Tibial nerve (tissue), 4 donors: ENCODE data around the gene KIAA0319L.

Experiments used
- EP300 ChIP-seq, 2 donors: sonication (generic); formaldehyde crosslinking; IDR thresholded peaks; one replicate each; pipeline ENCODE4 v1.6.1; 2017; ENCODE audit warnings: antibody characterized with exemption in 2 of 2, mild to moderate bottlenecking in 1 of 2
- TF ChIP-seq, protein P1 (sequence below), 5 experiments: fragments of 200-600 bp in 3 of 5; fragments of 450-650 bp in 2 of 5; sonication (generic) in 3 of 5; IDR thresholded peaks; one replicate each; pipeline ENCODE4 v1.5.1; 2016 to 2019; ENCODE audit warnings: antibody characterized with exemption in 5 of 5, mild to moderate bottlenecking in 3 of 5, moderate library complexity in 2 of 5

DNA sequence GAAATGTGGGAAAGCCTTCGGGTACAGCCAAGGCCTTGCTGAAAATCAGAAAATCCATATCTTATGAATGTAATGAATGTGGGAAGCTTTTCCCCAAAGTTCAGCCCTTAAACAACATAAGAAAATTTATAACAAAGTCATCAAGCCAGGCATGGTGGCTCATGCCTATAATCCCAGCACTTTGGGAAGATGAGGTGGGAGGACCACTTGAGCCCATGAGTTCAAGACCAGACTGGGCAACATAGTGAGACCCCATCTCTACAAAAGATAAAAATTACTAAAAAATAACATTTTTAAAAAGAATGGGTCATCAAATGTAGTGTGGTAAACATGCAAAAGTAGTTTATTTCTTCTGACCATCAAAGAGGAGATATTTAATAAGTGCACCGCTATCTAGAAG is 45.9 kb downstream of the KIAA0319L start:
- TF ChIP-seq, protein P1, sequence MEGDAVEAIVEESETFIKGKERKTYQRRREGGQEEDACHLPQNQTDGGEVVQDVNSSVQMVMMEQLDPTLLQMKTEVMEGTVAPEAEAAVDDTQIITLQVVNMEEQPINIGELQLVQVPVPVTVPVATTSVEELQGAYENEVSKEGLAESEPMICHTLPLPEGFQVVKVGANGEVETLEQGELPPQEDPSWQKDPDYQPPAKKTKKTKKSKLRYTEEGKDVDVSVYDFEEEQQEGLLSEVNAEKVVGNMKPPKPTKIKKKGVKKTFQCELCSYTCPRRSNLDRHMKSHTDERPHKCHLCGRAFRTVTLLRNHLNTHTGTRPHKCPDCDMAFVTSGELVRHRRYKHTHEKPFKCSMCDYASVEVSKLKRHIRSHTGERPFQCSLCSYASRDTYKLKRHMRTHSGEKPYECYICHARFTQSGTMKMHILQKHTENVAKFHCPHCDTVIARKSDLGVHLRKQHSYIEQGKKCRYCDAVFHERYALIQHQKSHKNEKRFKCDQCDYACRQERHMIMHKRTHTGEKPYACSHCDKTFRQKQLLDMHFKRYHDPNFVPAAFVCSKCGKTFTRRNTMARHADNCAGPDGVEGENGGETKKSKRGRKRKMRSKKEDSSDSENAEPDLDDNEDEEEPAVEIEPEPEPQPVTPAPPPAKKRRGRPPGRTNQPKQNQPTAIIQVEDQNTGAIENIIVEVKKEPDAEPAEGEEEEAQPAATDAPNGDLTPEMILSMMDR (IDR thresholded peaks at IDR 0.05), result no peak
- TF ChIP-seq EP300 (IDR thresholded peaks at IDR 0.05), result no peak
